Measurements from ENCODE around the gene FBXO47.
"Not testable (repeated sequence)": the region's sequence is repeated elsewhere in the genome, so short reads cannot be mapped to it uniquely, and the experiment has no call there.

FBXO47 gene

DNA sequence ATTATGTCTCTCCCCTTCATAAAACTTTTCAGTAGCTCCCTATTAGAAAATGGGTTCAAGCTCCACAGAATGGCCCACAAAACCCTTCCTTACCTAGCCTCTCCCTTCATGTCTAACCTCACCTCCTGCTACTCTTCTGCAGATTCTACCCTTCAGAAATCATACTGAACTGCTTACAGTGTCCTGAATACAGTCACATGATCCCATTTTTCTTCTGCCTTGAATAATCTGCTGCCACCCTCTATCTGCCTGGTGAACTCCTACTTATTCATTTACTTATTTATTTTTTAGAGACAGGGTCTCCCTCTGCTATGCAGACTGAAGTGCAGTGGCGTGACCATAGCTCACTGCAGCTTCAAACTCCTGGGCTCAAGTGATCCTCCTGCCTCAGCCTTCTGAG lies 26.8 kb downstream of the FBXO47 start:
- WGBS: 92% methylated on average over 1 of the region's 1 CpG
- H3K27me3 ChIP-seq (ENCODE audit: insufficient read depth, low read length): no peaks in the 10 kb centered on the region
- no peaks in the 10 kb centered on the region for H3K9me3 ChIP-seq (ENCODE audit: insufficient read depth, low read depth, low read length)
- no peak overlapping the region for H3K27ac ChIP-seq (ENCODE audit: low read depth, low read length)
- H3K36me3 ChIP-seq (ENCODE audit: insufficient read depth, low read length): no peaks in the 10 kb centered on the region
- no peak overlapping the region for H3K4me3 ChIP-seq (ENCODE audit: low read length)
- H3K9ac ChIP-seq (ENCODE audit: low read depth, low read length): no peak overlapping the region
- 0 out of 2 replicates have a peak, but pooled peaks cover 4% of the 10 kb centered on the region for H3K4me1 ChIP-seq (ENCODE audit: insufficient read depth, low read length)

DNA sequence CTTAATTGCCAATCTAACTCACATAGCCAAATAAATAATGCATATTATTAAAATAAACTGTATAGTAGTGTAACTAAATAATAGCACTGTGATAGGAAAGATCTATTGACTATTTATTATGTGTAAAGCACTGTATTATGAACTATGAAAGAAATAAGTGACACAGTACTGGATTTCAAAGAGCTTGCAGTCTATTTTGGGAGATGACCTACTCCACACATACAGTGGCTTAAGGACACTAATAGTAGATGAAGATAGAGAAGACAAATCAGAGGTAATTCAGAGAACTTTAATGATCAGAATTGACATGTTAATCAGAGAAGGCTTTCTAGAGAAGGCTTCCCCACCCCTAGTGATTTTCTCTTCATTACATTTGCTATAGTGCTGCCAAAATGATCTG lies 27.2 kb downstream of the FBXO47 start:
- Histone ChIP-seq H3K4me1 (ENCODE audit: insufficient read depth, low read length) (0 out of 2 replicates have a peak, but pooled peaks cover 4% of the 10 kb centered on the region), H3K4me3 (ENCODE audit: low read length) (no peak overlapping the region), H3K9me3 (ENCODE audit: insufficient read depth, low read depth, low read length) (no peaks in the 10 kb centered on the region), H3K27ac (ENCODE audit: low read depth, low read length) (no peak overlapping the region), H3K36me3 (ENCODE audit: insufficient read depth, low read length) (no peaks in the 10 kb centered on the region), H3K27me3 (ENCODE audit: insufficient read depth, low read length) (no peaks in the 10 kb centered on the region), H3K9ac (ENCODE audit: low read depth, low read length) (no peak overlapping the region)

DNA sequence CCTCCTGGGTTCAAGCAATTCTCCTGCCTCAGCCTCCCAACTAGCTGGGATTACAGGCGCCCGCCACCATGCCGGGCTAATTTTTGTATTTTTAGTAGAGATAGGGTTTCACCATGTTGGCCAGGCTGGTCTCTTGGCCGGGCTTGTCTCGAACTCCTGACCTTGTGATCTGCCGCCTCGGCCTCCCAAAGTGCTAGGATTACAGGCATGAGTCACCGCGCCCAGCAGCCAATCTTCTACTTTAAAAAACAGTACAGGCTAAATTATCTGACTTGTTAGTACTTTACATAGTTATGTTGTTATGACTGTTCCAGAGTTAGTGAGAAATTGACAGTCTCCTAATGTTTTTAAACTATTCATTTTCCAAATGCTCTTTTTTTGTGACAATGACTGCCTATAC lies 33.2 kb downstream of the FBXO47 start:
- not testable (repeated sequence) for H3K9me3 ChIP-seq (ENCODE audit: insufficient read depth, low read depth, low read length); H3K27ac ChIP-seq (ENCODE audit: low read depth, low read length); H3K4me3 ChIP-seq (ENCODE audit: low read length); H3K36me3 ChIP-seq (ENCODE audit: insufficient read depth, low read length); H3K4me1 ChIP-seq (ENCODE audit: insufficient read depth, low read length); H3K27me3 ChIP-seq (ENCODE audit: insufficient read depth, low read length); H3K9ac ChIP-seq (ENCODE audit: low read depth, low read length)
- 93% methylated on average over 9 of the region's 9 CpGs for WGBS

DNA sequence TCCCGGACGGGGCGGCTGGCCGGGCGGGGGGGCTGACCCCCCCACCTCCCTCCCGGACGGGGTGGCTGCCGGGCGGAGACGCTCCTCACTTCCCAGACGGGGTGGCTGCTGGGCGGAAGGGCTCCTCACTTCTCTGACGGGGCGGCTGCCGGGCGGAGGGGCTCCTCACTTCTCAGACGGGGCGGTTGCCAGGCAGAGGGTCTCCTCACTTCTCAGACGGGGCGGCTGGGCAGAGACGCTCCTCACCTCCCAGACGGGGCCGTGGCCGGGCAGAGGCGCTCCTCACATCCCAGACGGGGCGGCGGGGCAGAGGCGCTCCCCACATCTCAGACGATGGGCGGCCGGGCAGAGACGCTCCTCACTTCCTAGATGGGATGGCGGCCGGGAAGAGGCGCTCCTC lies 36.4 kb downstream of the FBXO47 start:
- H3K9ac ChIP-seq (ENCODE audit: low read depth, low read length); H3K4me3 ChIP-seq (ENCODE audit: low read length); H3K36me3 ChIP-seq (ENCODE audit: insufficient read depth, low read length); H3K27me3 ChIP-seq (ENCODE audit: insufficient read depth, low read length); H3K9me3 ChIP-seq (ENCODE audit: insufficient read depth, low read depth, low read length); H3K4me1 ChIP-seq (ENCODE audit: insufficient read depth, low read length); H3K27ac ChIP-seq (ENCODE audit: low read depth, low read length): not testable (repeated sequence)
- WGBS: 94% methylated on average over 36 of the region's 36 CpGs

DNA sequence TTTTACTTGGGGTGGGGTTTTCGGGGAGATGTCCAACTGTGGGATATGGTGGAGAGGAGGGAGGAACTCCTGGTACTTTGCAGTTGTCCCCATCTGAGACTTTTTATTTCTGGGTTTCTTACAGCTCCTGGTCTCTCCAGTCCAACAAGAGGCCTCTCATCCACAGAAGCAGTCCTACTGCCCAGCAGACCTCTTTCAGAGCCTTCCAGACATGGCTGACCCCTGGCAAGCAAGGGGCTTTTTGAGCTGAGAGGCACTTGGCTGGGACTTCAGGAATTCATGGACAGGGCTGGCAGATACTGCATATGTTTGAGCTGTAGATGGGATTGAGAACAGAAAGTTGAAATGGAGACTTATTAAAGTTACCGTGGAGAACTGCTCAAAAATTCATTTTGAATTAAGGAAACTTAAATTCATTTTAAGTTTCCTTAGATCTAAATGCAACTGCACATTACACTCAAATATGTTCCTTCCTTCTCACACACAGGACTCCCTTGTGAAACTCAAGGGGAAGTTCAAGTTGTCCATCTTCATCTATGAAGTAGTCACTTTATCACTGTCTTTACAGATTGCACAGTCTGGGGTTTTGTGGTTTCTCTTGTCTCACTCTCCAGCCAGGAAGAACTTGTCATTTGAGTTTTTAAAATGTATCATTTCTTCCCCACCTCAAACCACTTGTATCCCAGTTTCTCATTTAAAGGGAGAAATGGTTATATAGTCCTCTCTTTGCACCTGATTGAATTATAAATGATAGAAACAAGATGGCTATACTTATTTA lies 40.7 kb downstream of the FBXO47 start:
- Histone ChIP-seq H3K36me3 (ENCODE audit: insufficient read depth, low read length) (no peaks in the 10 kb centered on the region), H3K9me3 (ENCODE audit: insufficient read depth, low read depth, low read length) (no peaks in the 10 kb centered on the region), H3K27ac (ENCODE audit: low read depth, low read length) (no peak overlapping the region), H3K4me3 (ENCODE audit: low read length) (no peak overlapping the region), H3K9ac (ENCODE audit: low read depth, low read length) (no peak overlapping the region), H3K4me1 (ENCODE audit: insufficient read depth, low read length) (peaks cover 18% of the 10 kb centered on the region; the same call in 1 of the 2 replicates), H3K27me3 (ENCODE audit: insufficient read depth, low read length) (no peaks in the 10 kb centered on the region)
- 97% methylated on average over 2 of the region's 2 CpGs for WGBS

DNA sequence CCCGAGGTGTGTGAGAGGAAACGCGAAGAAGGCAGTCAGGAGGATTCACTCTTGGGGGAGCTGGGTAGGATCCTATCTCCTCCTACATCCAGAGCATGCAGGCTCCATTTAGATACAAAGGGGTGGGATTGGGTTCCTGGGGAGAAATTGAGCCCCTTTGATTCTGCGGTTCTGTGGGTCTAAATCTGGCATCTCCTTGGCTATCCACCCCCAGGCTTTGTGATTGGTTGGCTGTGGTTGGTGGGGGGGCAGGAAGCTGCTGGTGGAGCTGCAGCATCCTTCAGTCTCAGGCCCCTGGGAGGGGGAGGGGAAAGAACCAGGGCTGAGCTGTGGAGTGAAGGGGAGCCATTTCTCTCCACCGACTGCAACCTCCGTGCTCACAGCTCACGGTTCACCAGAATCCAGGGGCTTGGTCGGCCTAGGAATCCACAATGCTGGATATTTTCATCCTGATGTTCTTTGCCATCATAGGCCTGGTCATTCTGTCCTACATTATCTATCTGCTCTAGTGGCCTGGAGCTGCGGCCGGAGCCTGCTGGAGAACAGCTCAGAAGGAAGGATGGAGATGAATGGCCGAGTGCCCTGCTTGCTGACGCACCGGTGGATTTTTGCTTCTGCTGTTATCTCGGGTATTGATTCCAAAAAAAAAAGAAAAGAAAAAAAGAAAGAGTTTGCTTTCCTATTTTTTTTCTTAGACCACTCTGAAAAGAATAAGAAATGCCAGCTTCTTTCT lies 41.8 kb downstream of the FBXO47 start, which contains the start of gene LASP1NB:
Gene LASP1NB, plus strand, starts transcription at position 352 of the 733 bp plus-strand sequence.
- Histone ChIP-seq H3K9ac (ENCODE audit: low read depth, low read length) (peak within 1 kb of the TSS; percentile 61; the same call in 1 of the 2 replicates), H3K9me3 (ENCODE audit: insufficient read depth, low read depth, low read length) (no peaks in the 10 kb centered on the region), H3K27me3 (ENCODE audit: insufficient read depth, low read length) (no peaks in the 10 kb centered on the region), H3K36me3 (ENCODE audit: insufficient read depth, low read length) (no peaks in the 10 kb centered on the region), H3K27ac (ENCODE audit: low read depth, low read length) (no peak within 1 kb of the TSS), H3K4me1 (ENCODE audit: insufficient read depth, low read length) (peaks cover 18% of the 10 kb centered on the region; the same call in 1 of the 2 replicates), H3K4me3 (ENCODE audit: low read length) (peak within 1 kb of the TSS; percentile 42; the same call in 1 of the 2 replicates)
- WGBS: 50% methylated on average over 11 of the region's 14 CpGs

DNA sequence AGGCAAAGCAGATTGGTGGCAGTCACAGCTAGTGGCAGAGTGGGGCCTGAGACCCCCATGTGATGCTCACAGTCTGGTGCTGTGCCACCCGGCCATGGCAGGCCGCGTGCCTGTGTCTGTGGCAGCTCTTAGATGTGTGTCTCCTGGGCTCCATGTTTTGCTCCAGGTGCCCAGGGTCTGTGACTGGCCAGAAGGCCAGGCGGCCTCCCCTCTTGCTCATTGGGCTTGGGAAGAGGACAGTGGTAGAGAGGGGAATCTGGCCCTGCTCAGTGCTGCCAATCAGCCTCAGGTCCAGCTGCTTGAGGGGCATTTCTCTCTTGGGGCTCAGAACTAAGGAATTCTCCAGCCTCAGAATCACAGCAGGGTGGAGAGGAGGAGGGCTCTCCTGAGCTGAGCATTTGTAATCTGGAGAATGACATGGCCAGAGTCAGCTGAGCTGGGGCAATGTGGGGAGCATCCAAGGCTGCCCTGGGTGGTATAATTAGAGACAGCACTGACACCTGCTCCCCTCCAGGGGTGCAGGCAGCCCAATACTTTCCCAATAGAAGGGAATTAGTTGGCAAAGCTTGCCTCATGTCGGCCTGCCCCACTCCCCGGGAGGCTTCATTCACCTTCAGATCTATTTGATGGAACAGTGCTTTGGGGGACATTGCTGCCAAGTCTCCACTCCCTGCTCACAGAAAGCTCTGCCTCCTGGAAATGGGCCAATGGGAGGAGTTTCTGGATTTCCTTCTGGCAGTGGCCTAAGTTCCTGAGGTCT lies 44.5 kb downstream of the FBXO47 start:
- 67% methylated on average over 6 of the region's 6 CpGs for WGBS

DNA sequence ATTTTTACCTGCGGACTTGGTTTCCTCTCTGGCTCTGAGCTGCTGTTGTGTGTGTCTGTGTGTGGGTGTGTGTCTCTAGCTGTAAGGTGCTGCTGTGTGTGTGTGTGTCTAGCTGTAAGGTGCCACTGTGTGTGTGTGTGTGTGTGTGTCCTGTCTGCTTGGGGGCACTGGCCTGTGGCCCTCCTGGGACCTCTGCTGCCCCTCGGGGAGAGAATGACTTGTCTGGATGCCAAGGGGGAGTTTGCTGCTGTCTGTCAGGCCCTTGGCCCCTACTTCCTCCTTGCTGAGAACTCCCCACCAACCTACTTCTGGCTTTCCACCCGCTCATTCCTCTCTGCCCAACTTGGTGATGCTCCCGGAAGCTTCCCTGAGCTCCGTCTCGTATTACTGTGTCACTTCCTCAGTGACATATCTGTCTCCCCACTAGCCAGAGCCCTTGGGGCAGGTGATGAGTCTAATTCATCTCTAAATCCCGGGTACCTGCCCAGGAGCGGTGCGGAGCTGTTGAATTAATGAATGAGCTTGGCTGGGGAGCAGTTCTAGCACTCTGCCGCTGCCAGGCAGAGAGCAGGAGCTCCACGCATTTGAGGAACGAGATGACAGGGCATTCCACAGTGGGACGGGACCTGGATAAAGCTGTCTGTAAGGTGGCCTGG lies 45.3 kb downstream of the FBXO47 start:
- Histone ChIP-seq H3K9me3 (ENCODE audit: insufficient read depth, low read depth, low read length) (no peaks in the 10 kb centered on the region), H3K9ac (ENCODE audit: low read depth, low read length) (no peak overlapping the region), H3K36me3 (ENCODE audit: insufficient read depth, low read length) (peaks cover 26% of the 10 kb centered on the region), H3K4me1 (ENCODE audit: insufficient read depth, low read length) (peaks cover 18% of the 10 kb centered on the region; the same call in 1 of the 2 replicates), H3K4me3 (ENCODE audit: low read length) (no peak overlapping the region), H3K27me3 (ENCODE audit: insufficient read depth, low read length) (no peaks in the 10 kb centered on the region), H3K27ac (ENCODE audit: low read depth, low read length) (peak overlapping the region; percentile 78; the same call in 1 of the 2 replicates)
- WGBS: 86% methylated on average over 13 of the region's 13 CpGs

More for the DNA sequence above, 44.5 kb downstream of the FBXO47 start:
- Histone ChIP-seq H3K4me1 (ENCODE audit: insufficient read depth, low read length) (peaks cover 18% of the 10 kb centered on the region; the same call in 1 of the 2 replicates), H3K9me3 (ENCODE audit: insufficient read depth, low read depth, low read length) (no peaks in the 10 kb centered on the region), H3K27me3 (ENCODE audit: insufficient read depth, low read length) (no peaks in the 10 kb centered on the region), H3K4me3 (ENCODE audit: low read length) (no peak overlapping the region), H3K9ac (ENCODE audit: low read depth, low read length) (no peak overlapping the region), H3K27ac (ENCODE audit: low read depth, low read length) (peak overlapping the region; percentile 78), H3K36me3 (ENCODE audit: insufficient read depth, low read length) (peaks cover 18% of the 10 kb centered on the region)

DNA sequence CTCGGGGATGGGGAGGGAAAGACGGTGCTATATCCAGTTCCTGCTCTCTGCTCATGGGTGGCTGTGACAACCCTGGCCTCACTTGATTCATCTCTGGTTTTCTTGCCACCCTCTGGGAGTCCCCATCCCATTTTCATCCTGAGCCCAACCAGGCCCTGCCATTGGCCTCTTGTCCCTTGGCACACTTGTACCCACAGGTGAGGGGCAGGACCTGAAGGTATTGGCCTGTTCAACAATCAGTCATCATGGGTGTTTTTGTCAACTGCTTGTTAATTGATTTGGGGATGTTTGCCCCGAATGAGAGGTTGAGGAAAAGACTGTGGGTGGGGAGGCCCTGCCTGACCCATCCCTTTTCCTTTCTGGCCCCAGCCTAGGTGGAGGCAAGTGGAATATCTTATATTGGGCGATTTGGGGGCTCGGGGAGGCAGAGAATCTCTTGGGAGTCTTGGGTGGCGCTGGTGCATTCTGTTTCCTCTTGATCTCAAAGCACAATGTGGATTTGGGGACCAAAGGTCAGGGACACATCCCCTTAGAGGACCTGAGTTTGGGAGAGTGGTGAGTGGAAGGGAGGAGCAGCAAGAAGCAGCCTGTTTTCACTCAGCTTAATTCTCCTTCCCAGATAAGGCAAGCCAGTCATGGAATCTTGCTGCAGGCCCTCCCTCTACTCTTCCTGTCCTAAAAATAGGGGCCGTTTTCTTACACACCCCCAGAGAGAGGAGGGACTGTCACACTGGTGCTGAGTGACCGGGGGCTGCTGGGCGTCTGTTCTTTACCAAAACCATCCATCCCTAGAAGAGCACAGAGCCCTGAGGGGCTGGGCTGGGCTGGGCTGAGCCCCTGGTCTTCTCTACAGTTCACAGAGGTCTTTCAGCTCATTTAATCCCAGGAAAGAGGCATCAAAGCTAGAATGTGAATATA lies 46.6 kb downstream of the FBXO47 start:
- Histone ChIP-seq H3K9ac (ENCODE audit: low read depth, low read length) (no peak overlapping the region), H3K9me3 (ENCODE audit: insufficient read depth, low read depth, low read length) (no peaks in the 10 kb centered on the region), H3K4me3 (ENCODE audit: low read length) (no peak overlapping the region), H3K4me1 (ENCODE audit: insufficient read depth, low read length) (peaks cover 14% of the 10 kb centered on the region; the same call in 1 of the 2 replicates), H3K27me3 (ENCODE audit: insufficient read depth, low read length) (no peaks in the 10 kb centered on the region), H3K36me3 (ENCODE audit: insufficient read depth, low read length) (peaks cover 32% of the 10 kb centered on the region), H3K27ac (ENCODE audit: low read depth, low read length) (no peak overlapping the region)
- 86% methylated on average over 9 of the region's 9 CpGs for WGBS

Measured in HUES64 (cell line).